Measurements from ENCODE around the gene C2CD2.
A peak's percentile ranks its signal among the peaks of the same experiment; 100 is the strongest.

The C2CD2 gene

GRCh38 chr21:41881051-41881450 is 72.8 kb downstream of the C2CD2 start:
- no peak for DNase-seq (ENCODE audit: low read depth, low spot score)
- in situ Hi-C loops (cut with HindIII; ENCODE audit: low sequenced_read_pairs) = no loop called here
- TF ChIP-seq CTCF (IDR thresholded peaks at IDR 0.05; ENCODE audit: low read depth, low read length) = no peak
- no peak overlapping the region for H3K4me3 ChIP-seq (ENCODE audit: low read depth, low read length)

- in situ Hi-C loops (cut with HindIII; ENCODE audit: low sequenced_read_pairs) = no loop called here
- no peak for TF ChIP-seq CTCF (IDR thresholded peaks at IDR 0.05; ENCODE audit: low read depth, low read length)
- H3K4me3 ChIP-seq (ENCODE audit: low read depth, low read length) = peak overlapping the region; percentile 63
- no peak for DNase-seq (ENCODE audit: low read depth, low spot score)
Observed at GRCh38 chr21:41880153-41880552, 73.7 kb downstream of the C2CD2 start.

GRCh38 chr21:41879190-41879998 is 74.4 kb downstream of the C2CD2 start, which contains the start of gene PRDM15:
TSS of gene PRDM15 (minus strand) at chr21:41879344. CDS start at chr21:41860363, 18,981 bp downstream.
- in situ Hi-C loops (cut with HindIII; ENCODE audit: low sequenced_read_pairs) = no loop called here
- H3K4me3 ChIP-seq (ENCODE audit: low read depth, low read length) = peak within 1 kb of the TSS; percentile 85
- TF ChIP-seq CTCF (IDR thresholded peaks at IDR 0.05; ENCODE audit: low read depth, low read length) = no peak
- DNase-seq (ENCODE audit: low read depth, low spot score) = peak; percentile 83

- in situ Hi-C loops (cut with HindIII; ENCODE audit: low sequenced_read_pairs) = no loop called here
- peak; percentile 85 for DNase-seq (ENCODE audit: low read depth, low spot score)
- no peak for TF ChIP-seq CTCF (IDR thresholded peaks at IDR 0.05; ENCODE audit: low read depth, low read length)
- H3K4me3 ChIP-seq (ENCODE audit: low read depth, low read length) = peak overlapping the region; percentile 85
Observed at GRCh38 chr21:41878831-41879189, 75.0 kb downstream of the C2CD2 start.

- TF ChIP-seq CTCF (IDR thresholded peaks at IDR 0.05; ENCODE audit: low read depth, low read length) = no peak
- in situ Hi-C loops (cut with HindIII; ENCODE audit: low sequenced_read_pairs) = no loop called here
- peak overlapping the region; percentile 85 for H3K4me3 ChIP-seq (ENCODE audit: low read depth, low read length)
- DNase-seq (ENCODE audit: low read depth, low spot score) = peak; percentile 73
Observed at GRCh38 chr21:41877901-41878830, 75.7 kb downstream of the C2CD2 start.

GRCh38 chr21:41876928-41877652 is 76.7 kb downstream of the C2CD2 start:
- peak overlapping the region; percentile 85 for H3K4me3 ChIP-seq (ENCODE audit: low read depth, low read length)
- no peak for TF ChIP-seq CTCF (IDR thresholded peaks at IDR 0.05; ENCODE audit: low read depth, low read length)
- in situ Hi-C loops (cut with HindIII; ENCODE audit: low sequenced_read_pairs) = no loop called here
- no peak for DNase-seq (ENCODE audit: low read depth, low spot score)
